B cell (primary cell): ENCODE results near the gene PSME3IP1.

Experiments used
- EZH2 ChIP-seq: IDR thresholded peaks from 2 replicates; pipeline ENCODE4 v1.6.1; 2012; ENCODE audit warnings: borderline replicate concordance, low read depth, mild to moderate bottlenecking, moderate library complexity, low read length; ENCODE audit not compliant: insufficient read depth, poor library complexity, severe bottlenecking
- TF ChIP-seq, protein P1 (sequence below): fragments of 200-600 bp; IDR thresholded peaks from one replicate; pipeline ENCODE4 v1.8.0; 2022; ENCODE audit warnings: antibody characterized with exemption, mild to moderate bottlenecking

DNA sequence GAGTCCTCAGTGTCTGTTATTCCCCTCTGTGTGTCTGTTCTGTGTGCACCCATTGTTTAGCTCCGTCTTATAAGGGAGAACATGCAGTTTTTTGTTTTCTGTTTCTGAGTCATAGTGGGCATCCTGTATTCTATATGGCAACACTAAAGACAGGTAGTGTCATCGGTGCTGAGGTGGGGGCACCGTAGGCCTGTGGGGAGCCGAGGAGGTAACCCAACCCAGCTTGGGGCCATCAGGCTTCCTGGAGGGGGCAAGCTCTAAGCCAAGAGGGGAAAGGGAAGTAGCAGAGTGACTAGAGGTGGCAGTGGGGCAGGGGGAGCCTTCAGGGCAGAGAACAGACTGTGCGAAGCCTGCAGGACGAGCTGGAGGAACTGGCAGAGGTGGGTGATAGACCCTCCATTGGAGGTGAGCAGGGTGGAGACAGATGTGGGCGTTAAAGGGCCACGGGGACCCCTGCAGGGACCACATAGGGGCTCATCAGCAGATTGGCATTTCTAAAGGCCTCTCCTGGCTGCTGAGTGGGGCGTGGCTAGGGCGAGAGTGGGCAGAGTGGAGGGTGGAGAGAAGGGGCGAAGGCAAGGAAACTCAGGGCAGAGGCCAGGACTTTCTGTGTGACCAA is 57.0 kb downstream of the PSME3IP1 start:
- TF ChIP-seq, protein P1, sequence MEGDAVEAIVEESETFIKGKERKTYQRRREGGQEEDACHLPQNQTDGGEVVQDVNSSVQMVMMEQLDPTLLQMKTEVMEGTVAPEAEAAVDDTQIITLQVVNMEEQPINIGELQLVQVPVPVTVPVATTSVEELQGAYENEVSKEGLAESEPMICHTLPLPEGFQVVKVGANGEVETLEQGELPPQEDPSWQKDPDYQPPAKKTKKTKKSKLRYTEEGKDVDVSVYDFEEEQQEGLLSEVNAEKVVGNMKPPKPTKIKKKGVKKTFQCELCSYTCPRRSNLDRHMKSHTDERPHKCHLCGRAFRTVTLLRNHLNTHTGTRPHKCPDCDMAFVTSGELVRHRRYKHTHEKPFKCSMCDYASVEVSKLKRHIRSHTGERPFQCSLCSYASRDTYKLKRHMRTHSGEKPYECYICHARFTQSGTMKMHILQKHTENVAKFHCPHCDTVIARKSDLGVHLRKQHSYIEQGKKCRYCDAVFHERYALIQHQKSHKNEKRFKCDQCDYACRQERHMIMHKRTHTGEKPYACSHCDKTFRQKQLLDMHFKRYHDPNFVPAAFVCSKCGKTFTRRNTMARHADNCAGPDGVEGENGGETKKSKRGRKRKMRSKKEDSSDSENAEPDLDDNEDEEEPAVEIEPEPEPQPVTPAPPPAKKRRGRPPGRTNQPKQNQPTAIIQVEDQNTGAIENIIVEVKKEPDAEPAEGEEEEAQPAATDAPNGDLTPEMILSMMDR = no peak
- no peak for TF ChIP-seq EZH2
